Cardiac muscle cell (in vitro differentiated cells and primary cell): Measurements from ENCODE around the gene PDCD2L. TPM values are rescaled to one million over a fixed set of nuclear protein-coding genes. Genes with fewer than 3 reads are reported as not detected.
"Not testable (repeated sequence)": the region's sequence is repeated elsewhere in the genome, so short reads cannot be mapped to it uniquely, and the experiment has no call there.

Experiments used
- DNase-seq, 2 donors: peaks; one replicate each; pipeline versions ENCODE4 v3.0.0 to v3.0.0-alpha.2; 2010 to 2017; ENCODE audit warnings: low read depth in 1 of 2, low spot score in 1 of 2
- H3K27ac ChIP-seq: fragments of 200-600 bp; sonication (generic); 2 replicates; pipeline ENCODE4 v1.5.1; 2016
- H3K27me3 ChIP-seq: fragments of 200-600 bp; sonication (generic); 2 replicates; pipeline ENCODE4 v1.6.0; 2016; ENCODE audit warnings: control low read depth
- H3K36me3 ChIP-seq: fragments of 200-600 bp; sonication (generic); 2 replicates; pipeline ENCODE4 v1.5.1; 2016; ENCODE audit warnings: control low read depth
- H3K4me1 ChIP-seq: fragments of 200-600 bp; sonication (generic); 2 replicates; pipeline ENCODE4 v1.8.1; 2017; ENCODE audit warnings: low read depth, mild to moderate bottlenecking, mixed run types
- H3K4me3 ChIP-seq: fragments of 200-600 bp; sonication (generic); 2 replicates; pipeline ENCODE4 v1.5.1; 2016; ENCODE audit warnings: mild to moderate bottlenecking
- H3K9me3 ChIP-seq: fragments of 200-600 bp; sonication (generic); 2 replicates; pipeline ENCODE4 v1.5.1; 2017; ENCODE audit warnings: low read depth, mild to moderate bottlenecking, control low read depth
- polyA plus RNA-seq: library from polyadenylated mRNA; unstranded; fragments of >200 nt; fragmentation: Nextera tagmentation; extraction: Ambion mirVana; gene quantifications from 2 replicates; pipeline ENCODE4 v1.2.1, GENCODE V29; 2016
- total RNA-seq: library from RNA; depleted of rRNA; stranded (reverse); fragments of >200 nt; gene quantifications from 2 replicates; pipeline ENCODE4 v1.2.3, GENCODE V29; 2016
- TF ChIP-seq, protein P1 (sequence below): IDR thresholded peaks from 2 replicates; pipeline ENCODE4 v1.5.1; 2012; ENCODE audit warnings: low read depth, mild to moderate bottlenecking, low read length

PDCD2L gene
- total and polyA plus RNA-seq, 2 experiments from 2014 or later: 14.9 to 37.6 TPM

DNA sequence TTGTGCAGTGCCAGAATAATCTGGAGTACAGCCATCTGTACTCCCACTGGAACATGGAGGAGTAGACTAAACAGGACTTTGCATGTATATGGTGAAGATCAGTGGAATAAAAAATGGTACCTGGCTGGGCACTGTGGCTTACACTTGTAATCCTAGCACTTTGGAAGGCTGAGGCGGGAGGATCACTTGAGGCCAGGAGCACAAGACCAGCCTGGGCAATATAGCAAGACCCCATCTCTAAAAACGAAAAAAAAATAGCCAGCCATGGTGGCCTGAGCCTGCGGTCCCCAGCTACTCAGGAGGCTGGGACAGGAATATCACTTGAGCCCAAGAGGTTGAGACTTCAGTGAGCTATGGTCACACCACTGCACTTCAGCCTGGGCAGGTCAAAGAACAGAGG is 44.0 kb downstream of the PDCD2L start:
- no peak for DNase-seq
- Histone ChIP-seq H3K9me3 (no peaks in the 10 kb centered on the region), H3K27ac (no peak overlapping the region), H3K36me3 (peaks cover 60% of the 10 kb centered on the region), H3K27me3 (no peaks in the 10 kb centered on the region), H3K4me1 (no peaks in the 10 kb centered on the region), H3K4me3 (no peak overlapping the region)
- TF ChIP-seq, protein P1, sequence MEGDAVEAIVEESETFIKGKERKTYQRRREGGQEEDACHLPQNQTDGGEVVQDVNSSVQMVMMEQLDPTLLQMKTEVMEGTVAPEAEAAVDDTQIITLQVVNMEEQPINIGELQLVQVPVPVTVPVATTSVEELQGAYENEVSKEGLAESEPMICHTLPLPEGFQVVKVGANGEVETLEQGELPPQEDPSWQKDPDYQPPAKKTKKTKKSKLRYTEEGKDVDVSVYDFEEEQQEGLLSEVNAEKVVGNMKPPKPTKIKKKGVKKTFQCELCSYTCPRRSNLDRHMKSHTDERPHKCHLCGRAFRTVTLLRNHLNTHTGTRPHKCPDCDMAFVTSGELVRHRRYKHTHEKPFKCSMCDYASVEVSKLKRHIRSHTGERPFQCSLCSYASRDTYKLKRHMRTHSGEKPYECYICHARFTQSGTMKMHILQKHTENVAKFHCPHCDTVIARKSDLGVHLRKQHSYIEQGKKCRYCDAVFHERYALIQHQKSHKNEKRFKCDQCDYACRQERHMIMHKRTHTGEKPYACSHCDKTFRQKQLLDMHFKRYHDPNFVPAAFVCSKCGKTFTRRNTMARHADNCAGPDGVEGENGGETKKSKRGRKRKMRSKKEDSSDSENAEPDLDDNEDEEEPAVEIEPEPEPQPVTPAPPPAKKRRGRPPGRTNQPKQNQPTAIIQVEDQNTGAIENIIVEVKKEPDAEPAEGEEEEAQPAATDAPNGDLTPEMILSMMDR: no peak

- H3K36me3 ChIP-seq: peaks cover 58% of the 10 kb centered on the region
- H3K4me1 ChIP-seq: no peaks in the 10 kb centered on the region
- H3K27ac ChIP-seq: no peak overlapping the region
- no peak for DNase-seq
- no peaks in the 10 kb centered on the region for H3K9me3 ChIP-seq
- TF ChIP-seq, protein P1: no peak
- H3K27me3 ChIP-seq: no peaks in the 10 kb centered on the region
- no peak overlapping the region for H3K4me3 ChIP-seq
Observed at GRCh38 chr19:34452723-34453122, 48.5 kb downstream of the PDCD2L start.

DNA sequence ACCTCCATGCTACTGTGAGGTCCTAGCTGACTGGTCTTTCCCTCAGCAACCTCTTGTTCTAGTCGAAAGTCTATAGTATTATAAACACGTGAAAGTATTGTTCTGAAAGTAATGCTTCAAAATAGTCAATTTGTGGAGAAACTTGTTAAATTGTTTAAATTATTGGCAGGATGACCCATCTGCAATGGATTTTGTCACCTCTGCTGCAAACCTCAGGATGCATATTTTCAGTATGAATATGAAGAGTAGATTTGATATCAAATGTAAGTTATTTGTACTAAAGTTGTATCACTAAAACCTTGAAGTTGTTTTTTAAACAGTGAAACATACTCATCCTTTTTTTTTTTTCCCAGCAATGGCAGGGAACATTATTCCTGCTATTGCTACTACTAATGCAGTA is 49.9 kb downstream of the PDCD2L start:
- H3K36me3 ChIP-seq: peaks cover 64% of the 10 kb centered on the region
- TF ChIP-seq, protein P1: no peak
- no peak overlapping the region for H3K4me3 ChIP-seq
- no peak overlapping the region for H3K27ac ChIP-seq
- DNase-seq: no peak
- H3K27me3 ChIP-seq: no peaks in the 10 kb centered on the region
- no peaks in the 10 kb centered on the region for H3K4me1 ChIP-seq
- no peaks in the 10 kb centered on the region for H3K9me3 ChIP-seq

DNA sequence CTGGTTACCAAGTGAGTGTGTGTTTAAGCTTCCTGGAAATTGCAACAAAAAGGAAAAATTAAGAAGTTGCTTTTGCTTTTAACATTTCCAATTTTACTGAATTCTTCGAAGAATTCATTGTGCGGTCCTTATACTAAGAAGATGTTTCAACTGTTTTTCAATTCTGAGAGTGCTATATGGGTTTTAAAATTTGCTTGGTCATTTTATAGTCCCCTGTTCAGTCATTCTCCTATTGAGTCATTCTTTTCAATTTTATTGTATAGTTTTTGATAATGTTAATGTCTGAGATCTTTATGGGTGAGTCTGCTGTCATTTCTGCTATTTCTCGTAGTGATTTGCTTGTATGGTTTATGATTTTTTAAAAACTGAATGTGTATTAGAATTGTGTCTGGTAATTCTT is 50.5 kb downstream of the PDCD2L start:
- no peak overlapping the region for H3K4me3 ChIP-seq
- peaks cover 63% of the 10 kb centered on the region for H3K36me3 ChIP-seq
- H3K27me3 ChIP-seq: no peaks in the 10 kb centered on the region
- no peak for DNase-seq
- H3K9me3 ChIP-seq: no peaks in the 10 kb centered on the region
- TF ChIP-seq, protein P1: no peak
- no peaks in the 10 kb centered on the region for H3K4me1 ChIP-seq
- H3K27ac ChIP-seq: no peak overlapping the region

- DNase-seq, H3K27me3 ChIP-seq, H3K27ac ChIP-seq, H3K4me3 ChIP-seq, H3K4me1 ChIP-seq, H3K9me3 ChIP-seq: not testable (repeated sequence)
- peaks cover 65% of the 10 kb centered on the region for H3K36me3 ChIP-seq
Observed at GRCh38 chr19:34455783-34456480, 51.7 kb downstream of the PDCD2L start.

GRCh38 chr19:34457446-34457845 is 53.2 kb downstream of the PDCD2L start:
- DNase-seq: no peak
- Histone ChIP-seq H3K36me3 (peaks cover 65% of the 10 kb centered on the region), H3K27me3 (no peaks in the 10 kb centered on the region), H3K9me3 (no peaks in the 10 kb centered on the region), H3K4me3 (no peak overlapping the region), H3K27ac (peak overlapping the region; percentile 26), H3K4me1 (peaks cover 5% of the 10 kb centered on the region)
- TF ChIP-seq, protein P1: no peak
